Measurements from ENCODE around the gene KCTD11. TPM values are rescaled to one million over a fixed set of nuclear protein-coding genes. Genes with fewer than 3 reads are reported as not detected.
"Not testable (repeated sequence)": the region's sequence is repeated elsewhere in the genome, so short reads cannot be mapped to it uniquely, and the experiment has no call there.

The KCTD11 gene
- total RNA-seq, 1 donor: 8.6 TPM

DNA sequence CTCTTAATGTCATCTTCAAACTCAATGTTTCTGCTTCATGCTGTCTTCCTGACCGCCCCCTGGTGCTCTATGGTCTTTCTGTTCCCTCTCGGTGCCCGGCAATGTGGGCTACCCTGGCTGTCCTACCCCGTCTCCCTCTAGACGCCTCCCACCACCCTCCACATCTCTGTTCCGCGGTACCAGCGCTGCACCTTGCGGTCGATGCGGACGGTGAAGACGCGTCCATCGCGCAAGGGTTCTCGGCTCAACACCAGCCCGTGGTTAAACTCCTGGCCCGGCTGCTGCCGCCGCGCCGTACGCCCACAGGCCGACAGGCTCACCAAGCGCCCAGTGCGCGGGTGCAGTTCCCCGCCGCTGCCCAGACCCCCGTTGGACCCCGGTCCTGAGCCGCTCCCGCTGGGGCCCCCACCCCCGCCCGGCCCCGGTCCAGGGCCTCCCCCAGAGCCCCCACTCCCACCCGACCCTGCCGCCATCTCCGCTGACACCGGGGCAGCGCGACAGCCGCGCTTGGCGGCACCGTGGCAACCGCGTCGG, 23.1 kb upstream of the KCTD11 start, which contains the start of gene NEURL4:
NEURL4 (minus strand) TSS at position 496 of the 534 bp plus-strand sequence; CDS start at position 473, 23 bp downstream.
- peak within 1 kb of the TSS; percentile 90 for H3K4me3 ChIP-seq (ENCODE audit: low read depth, low read length)
- peak; percentile 13 for TF ChIP-seq CTCF (IDR thresholded peaks at IDR 0.05; ENCODE audit: insufficient read depth, low read depth, low read length)
- no peak for DNase-seq (ENCODE audit: low read depth)

DNA sequence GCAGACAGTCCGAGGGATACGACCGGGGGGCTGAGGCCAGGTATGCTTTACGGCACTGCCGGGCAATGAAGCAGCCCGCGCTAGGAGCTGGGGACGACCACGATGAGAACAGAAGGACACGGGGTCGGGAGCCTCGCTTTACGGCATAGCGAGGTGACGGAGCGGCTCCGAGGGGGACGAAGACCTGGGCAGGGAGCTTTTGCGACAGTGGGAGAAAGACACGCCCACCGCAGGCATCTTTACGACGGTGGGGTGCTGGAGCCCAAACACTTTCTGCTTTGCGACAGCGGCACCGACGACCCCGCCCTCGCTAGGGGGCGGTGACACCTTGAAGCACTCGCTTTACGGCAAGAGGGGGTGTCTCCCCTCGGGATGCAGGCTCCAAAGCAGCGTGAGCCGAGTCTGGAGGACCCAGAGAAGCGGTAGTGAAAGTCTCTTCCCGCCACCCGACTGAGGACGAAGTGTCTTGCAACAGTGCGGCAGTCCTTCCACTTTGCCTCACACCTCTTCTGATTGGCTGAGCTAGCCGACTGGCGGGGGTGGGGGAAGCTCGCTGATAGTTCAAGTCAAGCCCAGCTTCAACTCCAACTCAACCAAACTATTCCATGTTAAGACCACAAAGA, 22.5 kb upstream of the KCTD11 start:
- no peak for TF ChIP-seq CTCF (IDR thresholded peaks at IDR 0.05; ENCODE audit: insufficient read depth, low read depth, low read length)
- peak overlapping the region; percentile 90 for H3K4me3 ChIP-seq (ENCODE audit: low read depth, low read length)

DNA sequence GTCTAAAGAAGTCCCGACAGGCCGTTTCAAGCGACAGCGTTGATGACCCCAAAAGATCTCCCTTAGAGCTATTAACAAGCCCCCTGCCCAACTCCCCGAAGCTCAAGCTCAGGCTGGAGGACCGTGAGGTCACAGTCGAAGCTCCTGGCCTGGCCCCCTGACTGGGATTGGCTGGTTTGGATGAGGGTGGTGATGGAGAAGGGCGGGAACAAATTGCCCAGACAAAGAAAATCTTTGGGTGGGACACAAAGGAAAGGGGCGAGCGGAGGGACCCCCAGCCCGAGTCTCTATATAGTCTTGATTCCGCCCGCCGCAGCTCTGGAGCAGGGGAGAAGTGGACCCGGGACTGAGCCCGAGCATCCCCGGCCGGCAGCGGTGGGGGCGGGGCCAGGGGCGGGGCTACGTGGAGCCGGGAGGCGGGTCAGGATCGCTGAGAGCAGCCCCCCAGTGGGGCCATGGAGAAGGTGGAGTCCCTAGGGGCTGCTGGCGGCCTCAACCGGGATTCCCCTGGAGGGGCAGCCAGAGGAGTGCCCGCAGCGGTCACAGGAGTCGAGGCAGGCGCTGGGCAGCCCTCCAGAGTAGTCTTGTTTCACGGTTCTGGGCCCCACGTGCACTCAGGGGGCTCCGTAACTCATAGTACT, 21.8 kb upstream of the KCTD11 start:
- H3K4me3 ChIP-seq (ENCODE audit: low read depth, low read length): peak overlapping the region; percentile 90
- TF ChIP-seq CTCF (IDR thresholded peaks at IDR 0.05; ENCODE audit: insufficient read depth, low read depth, low read length): no peak
- DNase-seq (ENCODE audit: low read depth): peak; percentile 74

More for the DNA sequence above, 22.5 kb upstream of the KCTD11 start:
- DNase-seq (ENCODE audit: low read depth): peak; percentile 99

GRCh38 chr17:7330638-7331015, 21.3 kb upstream of the KCTD11 start:
- no peak for DNase-seq (ENCODE audit: low read depth)
- no peak for TF ChIP-seq CTCF (IDR thresholded peaks at IDR 0.05; ENCODE audit: insufficient read depth, low read depth, low read length)
- peak overlapping the region; percentile 90 for H3K4me3 ChIP-seq (ENCODE audit: low read depth, low read length)

- H3K4me3 ChIP-seq (ENCODE audit: low read depth, low read length): no peak overlapping the region
- DNase-seq (ENCODE audit: low read depth): no peak
- no peak for TF ChIP-seq CTCF (IDR thresholded peaks at IDR 0.05; ENCODE audit: insufficient read depth, low read depth, low read length)
Measured at GRCh38 chr17:7332111-7332510, 19.9 kb upstream of the KCTD11 start.

DNA sequence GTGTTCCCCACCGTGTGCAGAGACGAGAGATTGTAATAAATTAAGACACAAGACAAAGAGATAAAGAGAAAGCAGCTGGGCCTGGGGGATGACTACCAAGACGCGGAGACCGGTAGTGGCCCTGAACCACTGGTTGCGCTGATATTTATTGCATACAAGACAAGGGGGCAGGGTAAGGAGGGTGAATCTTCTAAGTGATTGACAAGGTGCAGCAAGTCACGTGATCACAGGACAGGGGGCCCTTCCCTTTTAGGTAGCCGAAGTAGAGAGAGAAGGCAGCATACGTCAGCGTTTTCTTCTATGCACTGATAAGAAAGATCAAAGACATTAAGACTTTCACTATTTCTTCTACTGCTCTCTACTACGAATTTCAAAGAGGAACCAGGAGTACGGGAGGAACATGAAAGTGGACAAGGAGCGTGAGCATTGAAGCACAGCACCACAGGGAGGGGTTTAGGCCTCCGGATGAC, 19.3 kb upstream of the KCTD11 start:
- not testable (repeated sequence) for DNase-seq (ENCODE audit: low read depth); H3K4me3 ChIP-seq (ENCODE audit: low read depth, low read length)

- DNase-seq (ENCODE audit: low read depth): no peak
- TF ChIP-seq CTCF (IDR thresholded peaks at IDR 0.05; ENCODE audit: insufficient read depth, low read depth, low read length): no peak
- H3K4me3 ChIP-seq (ENCODE audit: low read depth, low read length): no peak overlapping the region
Measured at GRCh38 chr17:7334938-7335538, 16.9 kb upstream of the KCTD11 start.

DNA sequence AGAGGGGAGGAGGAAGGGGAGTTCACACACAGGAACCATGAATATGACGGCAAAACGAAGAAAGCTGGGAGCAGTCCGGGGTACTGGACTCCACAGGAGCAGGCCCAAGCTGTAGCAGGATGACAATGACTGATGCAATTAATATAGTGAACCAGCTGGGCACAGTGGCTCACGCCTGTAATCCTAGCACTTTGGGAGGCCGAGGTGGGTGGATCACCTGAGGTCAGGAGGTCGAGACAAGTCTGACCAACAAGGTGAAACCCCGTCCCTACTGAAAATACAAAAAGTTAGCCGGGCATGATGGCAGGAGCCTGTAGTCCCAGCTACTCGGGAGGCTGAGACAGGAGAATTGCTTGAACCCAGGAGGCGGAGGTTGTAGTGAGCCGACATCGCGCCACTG, 16.2 kb upstream of the KCTD11 start:
- H3K4me3 ChIP-seq (ENCODE audit: low read depth, low read length); DNase-seq (ENCODE audit: low read depth): not testable (repeated sequence)
